K562 (cell line): Measurements from ENCODE around the gene TEPSIN. TPM values are rescaled to one million over a fixed set of nuclear protein-coding genes. Genes with fewer than 3 reads are reported as not detected.

ENCODE experiments used
- ATAC-seq: fragments of 200-7000 bp; cut with Tn5 transposase; 3 replicates; pipeline ENCODE4 v1.9.1; 2020; ENCODE audit warnings: moderate library complexity
- BruUV-seq: library from RNA; stranded (reverse); fragments of 400-500 nt; replicated peaks from 2 replicates; lab custom pipeline; 2021; lab: Mats Ljungman, UMichigan
- CTCF ChIA-PET: fragments of 300-600 bp; formaldehyde crosslinking; extraction: SDS; loops from one replicate; lab custom pipeline; 2021; ENCODE audit warnings: low intra/inter-chr PET ratio; lab: Yijun Ruan, JAX
- POLR2A ChIA-PET: fragments of 300-600, 350-650 bp; sonication (Branson Sonifier 250); formaldehyde crosslinking; extraction: SDS; loops from one replicate; lab custom pipeline; 2021; ENCODE audit warnings: antibody characterized with exemption, inconsistent platforms; lab: Yijun Ruan, JAX
- DNase-seq, 4 experiments: peaks; one replicate each; pipeline versions ENCODE4 v3.0.0 to v3.0.0-alpha.2; 2011 to 2018; ENCODE audit warnings: low spot score in 3 of 4, mixed read lengths in 3 of 4; ENCODE audit errors: extremely low read depth in 1 of 4
- FAIRE-seq: peaks from 2 replicates; lab custom pipeline; 2011; peaks lifted over from hg19 to GRCh38; lab: Jason Lieb, UNC
- H2AFZ ChIP-seq: 2 replicates; pipeline ENCODE4 v1.6.0; 2011; ENCODE audit warnings: low read depth, low read length, control low read depth, inconsistent platforms
- H3K27ac ChIP-seq: fragments of 200-600 bp; 3 replicates; pipeline ENCODE4 v1.8.0; 2011; ENCODE audit warnings: low read depth, mild to moderate bottlenecking, control low read depth, inconsistent platforms, low read length, moderate library complexity, mixed read lengths; ENCODE audit errors: extremely low read depth
- H3K27me3 ChIP-seq, 2 experiments: fragments of 300-600 bp in 1 of 2; 2 replicates in 1 of 2; 3 replicates in 1 of 2; pipeline versions ENCODE4 v1.6.0 to v1.8.0; 2011; ENCODE audit warnings: inconsistent platforms in 2 of 2, low read length in 2 of 2, mild to moderate bottlenecking in 1 of 2, mixed read lengths in 1 of 2, moderate library complexity in 1 of 2; ENCODE audit not compliant: control insufficient read depth in 2 of 2, insufficient read depth in 2 of 2
- H3K36me3 ChIP-seq: fragments of 300-600 bp; 3 replicates; pipeline ENCODE4 v1.8.0; 2011; ENCODE audit warnings: mild to moderate bottlenecking, low read length, inconsistent platforms; ENCODE audit not compliant: control insufficient read depth, insufficient read depth
- H3K4me1 ChIP-seq, 2 experiments: fragments of 200-600 bp in 1 of 2; replicated peaks in 1 of 2; 2 replicates in 1 of 2; 3 replicates in 1 of 2; pipeline versions ENCODE4 v1.5.1 to v1.8.0; 2011; ENCODE audit warnings: inconsistent platforms in 2 of 2, low read length in 2 of 2, mild to moderate bottlenecking in 1 of 2, mixed read lengths in 1 of 2, moderate library complexity in 1 of 2; ENCODE audit not compliant: control insufficient read depth in 2 of 2, insufficient read depth in 2 of 2
- H3K4me2 ChIP-seq: 2 replicates; pipeline ENCODE4 v1.6.1; 2011; ENCODE audit warnings: low read length, control low read depth, inconsistent platforms, mixed read lengths; ENCODE audit not compliant: insufficient read depth
- H3K4me3 ChIP-seq: fragments of 200-600 bp; sonication (generic), shearing (Covaris generic); 2 replicates; pipeline ENCODE4 v1.5.1; 2016; ENCODE audit warnings: control low read depth, inconsistent platforms
- H3K79me2 ChIP-seq: fragments of 200-600 bp; 3 replicates; pipeline ENCODE4 v1.8.0; 2011; ENCODE audit warnings: low read length, inconsistent platforms; ENCODE audit not compliant: control insufficient read depth, insufficient read depth
- H3K9ac ChIP-seq, 2 experiments: 2 replicates each; pipeline versions ENCODE4 v1.6.0 to v1.6.1; 2011; ENCODE audit warnings: low read depth in 2 of 2, low read length in 2 of 2, control low read depth in 1 of 2, inconsistent platforms in 1 of 2, mild to moderate bottlenecking in 1 of 2, mixed read lengths in 1 of 2; ENCODE audit not compliant: insufficient read depth in 1 of 2
- H3K9me1 ChIP-seq: one replicate; pipeline ENCODE4 v1.6.0; 2011; ENCODE audit warnings: inconsistent platforms, mild to moderate bottlenecking, low read length, moderate library complexity; ENCODE audit not compliant: control insufficient read depth, insufficient read depth
- H3K9me3 ChIP-seq: replicated peaks from 2 replicates; pipeline ENCODE4 v1.5.1; 2011; ENCODE audit warnings: low read depth, low read length, inconsistent platforms; ENCODE audit not compliant: control insufficient read depth, insufficient read depth
- H4K20me1 ChIP-seq: replicated peaks from 2 replicates; pipeline ENCODE4 v1.6.1; 2011; ENCODE audit warnings: low read length, inconsistent platforms, mixed read lengths; ENCODE audit not compliant: control insufficient read depth, insufficient read depth
- ETV5 ChIP-seq: sonication (generic); formaldehyde crosslinking; IDR thresholded peaks from 2 replicates; pipeline ENCODE4 v1.4.0; 2020; ENCODE audit warnings: low read depth, mild to moderate bottlenecking, missing genetic modification reagents
- SPI1 ChIP-seq: IDR thresholded peaks from 2 replicates; pipeline ENCODE4 v1.6.1; 2011; ENCODE audit warnings: low read depth, low read length, control low read depth, borderline replicate concordance
- ZBTB1 ChIP-seq: sonication (generic); formaldehyde crosslinking; IDR thresholded peaks from 2 replicates; pipeline ENCODE4 v1.8.1; 2023; ENCODE audit warnings: missing genetic modification reagents, low read depth, mild to moderate bottlenecking, borderline replicate concordance
- WGBS: fragments of 100-300 bp; shearing (Covaris generic); methylation state at CpG from one replicate; pipeline ENCODE4 v1.1.6; 2016; ENCODE audit warnings: low coverage, mixed read lengths; ENCODE audit not compliant: insufficient coverage; ENCODE audit errors: missing lambda C conversion rate; 5-methylcytosine and 5-hydroxymethylcytosine counted together
- in situ Hi-C: fragments of 300-500 bp; cut with MboI; formaldehyde crosslinking; loops from 4 replicates; pipeline ENCODE4 v1.15.0; 2018; ENCODE audit warnings: inconsistent platforms, mixed read lengths
- intact Hi-C: fragments of 100-400 bp; cut with micrococcal nuclease; formaldehyde crosslinking; loops from 2 replicates; pipeline ENCODE4 v1.14.2; 2022
- polyA plus RNA-seq, 8 experiments: library from polyadenylated mRNA; depleted of rRNA in 4 of 8; stranded (reverse) in 5 of 8; unstranded in 3 of 8; fragments of >200 nt; fragmentation: Nextera tagmentation in 2 of 8; fragmentation: Illumina TruSeq in 1 of 8; extraction: Ambion mirVana in 2 of 8; extraction: Trizol in 1 of 8; gene quantifications; 2 replicates each; pipeline versions ENCODE4 v1.2.1 to v1.2.3, GENCODE V29; 2011 to 2014; ENCODE audit warnings: inconsistent platforms in 1 of 8, missing spikeins in 1 of 8
- total RNA-seq, 7 experiments: library from RNA; depleted of rRNA in 6 of 7; stranded (reverse); fragments of >200 nt in 6 of 7; fragmentation: Illumina TruSeq in 2 of 7; extraction: Trizol in 2 of 7; gene quantifications; 2 replicates each; pipeline versions ENCODE4 v1.2.1 to v1.2.3, GENCODE V29; 2011 to 2021; ENCODE audit warnings: low replicate concordance in 1 of 7
- TF ChIP-seq, protein P1 (sequence below), 2 experiments: fragments of 450-650 bp in 1 of 2; sonication (generic) in 1 of 2; formaldehyde crosslinking in 1 of 2; IDR thresholded peaks in 1 of 2; conservative IDR thresholded peaks in 1 of 2; 2 replicates each; pipeline versions ENCODE4 v1.6.1 to v1.8.1; 2016 to 2023; ENCODE audit warnings: mild to moderate bottlenecking in 2 of 2, moderate library complexity in 2 of 2, inconsistent platforms in 1 of 2, missing genetic modification reagents in 1 of 2

The TEPSIN gene
- total and polyA plus RNA-seq, 9 of the 15 experiments (the other 6 are each of a cell fraction or from before 2014, with no cell fraction given), result 0.80 to 29.8 (median 5.3) TPM

GRCh38 chr17:81238815-81239713 is at the start of gene TEPSIN, which contains the start of gene NDUFAF8 (continued):
- TF ChIP-seq ZBTB1 (CRISPR knock-in tag), result peak; percentile 47; the same call in 1 of the 2 replicates
- TF ChIP-seq, protein P1, sequence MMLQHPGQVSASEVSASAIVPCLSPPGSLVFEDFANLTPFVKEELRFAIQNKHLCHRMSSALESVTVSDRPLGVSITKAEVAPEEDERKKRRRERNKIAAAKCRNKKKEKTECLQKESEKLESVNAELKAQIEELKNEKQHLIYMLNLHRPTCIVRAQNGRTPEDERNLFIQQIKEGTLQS (IDR thresholded peaks at IDR 0.05), result no peak
- TF ChIP-seq, protein P1 (CRISPR knock-in tag; conservative IDR thresholded peaks at IDR 0.05), result no peak

- no TSS peak for BruUV-seq
- Histone ChIP-seq H4K20me1 (no peaks in the 10 kb centered on the region), H2AFZ (no peak overlapping the region), H3K4me2 (no peak overlapping the region), H3K9me3 (no peaks in the 10 kb centered on the region), H3K79me2 (peaks cover 56% of the 10 kb centered on the region), H3K36me3 (peaks cover 57% of the 10 kb centered on the region; the same call in 2 of the 3 replicates), H3K4me1 (peaks cover 24 to 59% of the 10 kb centered on the region in 2 experiments), H3K9ac (peak overlapping the region in 1 of 2 experiments; percentile 65; a peak in 1 of 4 replicates), H3K9me1 (no peaks in the 10 kb centered on the region)
- POLR2A ChIA-PET, result interaction anchor here (0.6 to 1.0 kb wide), 3 partner anchors 9 to 197 kb away, joined by 3 read pairs; no protein-coding TSS in a partner anchor
- in situ Hi-C loops, result no loop called here
- intact Hi-C loops, result no loop called here
- CTCF ChIA-PET, result no interaction called here
- 82% methylated on average over 9 of the region's 16 CpGs for WGBS
- DNase-seq, result no peak
- TF ChIP-seq SPI1 (0 out of 2 replicates have a peak, but pooled peaks have one; percentile 27), ETV5 (CRISPR knock-in tag) (no peak)
- TF ChIP-seq, all 486 proteins: peak for 1
- no peaks in the 10 kb centered on the region for H3K27me3 ChIP-seq
- H3K4me3 ChIP-seq, result no peak overlapping the region
- FAIRE-seq (peak; percentile 56), ATAC-seq (no peak)
- no peak overlapping the region for H3K27ac ChIP-seq
Observed at GRCh38 chr17:81287741-81288430, 49.0 kb upstream of the TEPSIN start.
